Suprapubic skin (tissue), 4 donors: ENCODE results near the gene IQCH. TPM values are rescaled to one million over a fixed set of nuclear protein-coding genes. Genes with fewer than 3 reads are reported as not detected.

Experiments
- DNase-seq, 2 donors: peaks; one replicate each; pipeline ENCODE4 v3.0.0-alpha.2; 2019; ENCODE audit warnings: low spot score in 2 of 2
- H3K27ac ChIP-seq: fragments of 200-600 bp; sonication (generic); one replicate; pipeline ENCODE4 v1.5.1; 2019
- H3K27me3 ChIP-seq: fragments of 200-600 bp; sonication (generic); one replicate; pipeline ENCODE4 v1.5.1; 2019
- H3K36me3 ChIP-seq: fragments of 200-600 bp; sonication (generic); one replicate; pipeline ENCODE4 v1.5.1; 2019
- H3K4me1 ChIP-seq: fragments of 200-600 bp; sonication (generic); one replicate; pipeline ENCODE4 v1.5.1; 2019
- H3K4me3 ChIP-seq: fragments of 200-600 bp; sonication (generic); one replicate; pipeline ENCODE4 v1.5.1; 2019; ENCODE audit warnings: mild to moderate bottlenecking
- H3K9me3 ChIP-seq: fragments of 200-600 bp; sonication (generic); one replicate; pipeline ENCODE4 v1.5.1; 2019
- CTCF ChIP-seq, 2 donors: fragments of 200-600 bp in 1 of 2; fragments of 450-650 bp in 1 of 2; sonication (generic) in 1 of 2; IDR thresholded peaks; one replicate each; pipeline ENCODE4 v1.5.1; 2016 to 2019; ENCODE audit warnings: antibody characterized with exemption in 2 of 2, mild to moderate bottlenecking in 1 of 2, moderate library complexity in 1 of 2
- EP300 ChIP-seq: sonication (generic); formaldehyde crosslinking; IDR thresholded peaks from one replicate; pipeline ENCODE4 v1.6.1; 2017; ENCODE audit warnings: antibody characterized with exemption
- POLR2A ChIP-seq, 2 donors: fragments of 450-650 bp; IDR thresholded peaks; one replicate each; pipeline ENCODE4 v1.6.1; 2017; ENCODE audit warnings: antibody characterized with exemption in 2 of 2, mild to moderate bottlenecking in 2 of 2, moderate library complexity in 2 of 2
- POLR2AphosphoS5 ChIP-seq, 3 donors: sonication (generic); formaldehyde crosslinking; IDR thresholded peaks; one replicate each; pipeline ENCODE4 v1.6.1; 2017; ENCODE audit warnings: antibody characterized with exemption in 3 of 3
- WGBS: methylation state at CpG from one replicate; pipeline ENCODE4 v1.1.5; 2018; 5-methylcytosine and 5-hydroxymethylcytosine counted together
- total RNA-seq, 4 donors: library from RNA; depleted of rRNA; stranded (reverse); fragments of >200 nt; gene quantifications; one replicate each; pipeline ENCODE4 v1.1.0, GENCODE V29; 2016

IQCH gene
- total RNA-seq, 4 donors from 2014 or later = 1.4 to 3.1 (median 2.2) TPM

GRCh38 chr15:67290319-67290718 is 35.7 kb downstream of the IQCH start:
- Histone ChIP-seq H3K4me3 (no peak overlapping the region), H3K27me3 (no peaks in the 10 kb centered on the region), H3K36me3 (no peaks in the 10 kb centered on the region), H3K9me3 (no peaks in the 10 kb centered on the region), H3K4me1 (no peaks in the 10 kb centered on the region), H3K27ac (no peak overlapping the region)
- TF ChIP-seq POLR2A (IDR thresholded peaks at IDR 0.05) = no peak
- no peak for TF ChIP-seq EP300
- no peak for TF ChIP-seq POLR2AphosphoS5 (IDR thresholded peaks at IDR 0.05)
- TF ChIP-seq CTCF (IDR thresholded peaks at IDR 0.05) = no peak
- 100% methylated on average over 1 of the region's 1 CpG for WGBS
- DNase-seq = no peak

- no peak for DNase-seq
- H3K4me3 ChIP-seq = no peak overlapping the region
- H3K27me3 ChIP-seq = no peaks in the 10 kb centered on the region
- H3K27ac ChIP-seq = no peak overlapping the region
- no peaks in the 10 kb centered on the region for H3K9me3 ChIP-seq
- no peak for TF ChIP-seq POLR2AphosphoS5 (IDR thresholded peaks at IDR 0.05)
- no peaks in the 10 kb centered on the region for H3K4me1 ChIP-seq
- 94% methylated on average over 5 of the region's 5 CpGs for WGBS
- no peaks in the 10 kb centered on the region for H3K36me3 ChIP-seq
These were observed 41.6 kb downstream of the IQCH start for GRCh38 chr15:67296188-67296587.

- no peaks in the 10 kb centered on the region for H3K36me3 ChIP-seq
- TF ChIP-seq POLR2A (IDR thresholded peaks at IDR 0.05) (no peak), CTCF (IDR thresholded peaks at IDR 0.05) (no peak), EP300 (no peak), POLR2AphosphoS5 (IDR thresholded peaks at IDR 0.05) (no peak)
- no peaks in the 10 kb centered on the region for H3K4me1 ChIP-seq
- DNase-seq = no peak
- no peak overlapping the region for H3K4me3 ChIP-seq
- H3K27ac ChIP-seq = no peak overlapping the region
- H3K27me3 ChIP-seq = no peaks in the 10 kb centered on the region
- no peaks in the 10 kb centered on the region for H3K9me3 ChIP-seq
- WGBS = 81% methylated on average over 1 of the region's 1 CpG
These were observed 42.1 kb downstream of the IQCH start for GRCh38 chr15:67296684-67297083.

GRCh38 chr15:67300266-67301025 is 45.9 kb downstream of the IQCH start:
- Histone ChIP-seq H3K27ac (no peak overlapping the region), H3K9me3 (no peaks in the 10 kb centered on the region), H3K4me3 (no peak overlapping the region), H3K4me1 (no peaks in the 10 kb centered on the region), H3K27me3 (no peaks in the 10 kb centered on the region), H3K36me3 (no peaks in the 10 kb centered on the region)
- no peak for DNase-seq
- 79% methylated on average over 2 of the region's 2 CpGs for WGBS
- TF ChIP-seq EP300 (no peak), POLR2AphosphoS5 (IDR thresholded peaks at IDR 0.05) (no peak), CTCF (IDR thresholded peaks at IDR 0.05) (no peak), POLR2A (IDR thresholded peaks at IDR 0.05) (no peak)

GRCh38 chr15:67303490-67304363 is 49.1 kb downstream of the IQCH start:
- no peak for TF ChIP-seq POLR2A (IDR thresholded peaks at IDR 0.05)
- TF ChIP-seq POLR2AphosphoS5 (IDR thresholded peaks at IDR 0.05) = no peak
- TF ChIP-seq EP300 = no peak
- peak; percentile 16 to 47 for TF ChIP-seq CTCF (IDR thresholded peaks at IDR 0.05)
- H3K9me3 ChIP-seq = no peaks in the 10 kb centered on the region
- no peaks in the 10 kb centered on the region for H3K27me3 ChIP-seq
- no peaks in the 10 kb centered on the region for H3K36me3 ChIP-seq
- no peak overlapping the region for H3K4me3 ChIP-seq
- H3K27ac ChIP-seq = no peak overlapping the region
- DNase-seq = no peak
- 78% methylated on average over 4 of the region's 4 CpGs for WGBS
- H3K4me1 ChIP-seq = peaks cover 3% of the 10 kb centered on the region
